Esophagus squamous epithelium (tissue), 4 donors: ENCODE results near the gene ATP8B3.

Experiments
- CTCF ChIP-seq, 6 experiments: fragments of 450-650 bp in 4 of 6; fragments of 200-600 bp in 2 of 6; sonication (generic) in 2 of 6; IDR thresholded peaks; one replicate each; pipeline ENCODE4 v1.5.1; 2016 to 2019; ENCODE audit warnings: antibody characterized with exemption in 6 of 6, mild to moderate bottlenecking in 4 of 6, moderate library complexity in 4 of 6
- POLR2A ChIP-seq, 4 donors: fragments of 450-650 bp; IDR thresholded peaks; one replicate each; pipeline ENCODE4 v1.6.1; 2017; ENCODE audit warnings: antibody characterized with exemption in 4 of 4, mild to moderate bottlenecking in 4 of 4, moderate library complexity in 3 of 4

- TF ChIP-seq CTCF (IDR thresholded peaks at IDR 0.05) (no peak), POLR2A (IDR thresholded peaks at IDR 0.05) (no peak)
These were observed 7.2 kb downstream of the ATP8B3 start for GRCh38 chr19:1804858-1805257.
